ENCODE data around the gene SGTB.
"Not testable (repeated sequence)": the region's sequence is repeated elsewhere in the genome, so short reads cannot be mapped to it uniquely, and the experiment has no call there.

Gene SGTB

DNA sequence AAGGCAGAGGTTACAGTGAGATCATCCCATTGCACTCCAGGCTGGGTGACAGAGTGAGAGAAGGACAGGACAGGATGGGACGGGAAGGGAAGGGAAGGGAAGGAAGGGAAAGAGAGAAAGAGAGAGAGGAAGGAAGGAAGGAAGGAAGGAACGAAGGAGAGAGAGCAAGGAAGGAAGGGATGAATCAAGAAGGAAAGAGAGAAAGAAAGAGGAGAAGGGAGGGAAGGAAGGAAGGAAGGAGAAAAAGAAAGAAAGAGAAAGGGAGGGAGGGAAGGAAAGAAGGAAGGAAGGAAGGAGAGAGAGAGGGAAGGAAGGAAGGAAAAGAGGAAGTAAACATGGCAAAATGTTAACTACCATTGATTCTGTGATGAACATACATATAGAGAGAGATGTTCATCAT lies 28.8 kb downstream of the SGTB start:
- TF ChIP-seq, protein P1, sequence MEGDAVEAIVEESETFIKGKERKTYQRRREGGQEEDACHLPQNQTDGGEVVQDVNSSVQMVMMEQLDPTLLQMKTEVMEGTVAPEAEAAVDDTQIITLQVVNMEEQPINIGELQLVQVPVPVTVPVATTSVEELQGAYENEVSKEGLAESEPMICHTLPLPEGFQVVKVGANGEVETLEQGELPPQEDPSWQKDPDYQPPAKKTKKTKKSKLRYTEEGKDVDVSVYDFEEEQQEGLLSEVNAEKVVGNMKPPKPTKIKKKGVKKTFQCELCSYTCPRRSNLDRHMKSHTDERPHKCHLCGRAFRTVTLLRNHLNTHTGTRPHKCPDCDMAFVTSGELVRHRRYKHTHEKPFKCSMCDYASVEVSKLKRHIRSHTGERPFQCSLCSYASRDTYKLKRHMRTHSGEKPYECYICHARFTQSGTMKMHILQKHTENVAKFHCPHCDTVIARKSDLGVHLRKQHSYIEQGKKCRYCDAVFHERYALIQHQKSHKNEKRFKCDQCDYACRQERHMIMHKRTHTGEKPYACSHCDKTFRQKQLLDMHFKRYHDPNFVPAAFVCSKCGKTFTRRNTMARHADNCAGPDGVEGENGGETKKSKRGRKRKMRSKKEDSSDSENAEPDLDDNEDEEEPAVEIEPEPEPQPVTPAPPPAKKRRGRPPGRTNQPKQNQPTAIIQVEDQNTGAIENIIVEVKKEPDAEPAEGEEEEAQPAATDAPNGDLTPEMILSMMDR (IDR thresholded peaks at IDR 0.05; ENCODE audit: extremely low read depth, insufficient read depth, missing control alignments): no peak
- in situ Hi-C loops (cut with MboI; ENCODE audit: low pct_unique_long_range_greater_than_20kb, low sequenced_read_pairs, unreplicated experiment): no loop called here
- no peak for DNase-seq (ENCODE audit: low spot score)

DNA sequence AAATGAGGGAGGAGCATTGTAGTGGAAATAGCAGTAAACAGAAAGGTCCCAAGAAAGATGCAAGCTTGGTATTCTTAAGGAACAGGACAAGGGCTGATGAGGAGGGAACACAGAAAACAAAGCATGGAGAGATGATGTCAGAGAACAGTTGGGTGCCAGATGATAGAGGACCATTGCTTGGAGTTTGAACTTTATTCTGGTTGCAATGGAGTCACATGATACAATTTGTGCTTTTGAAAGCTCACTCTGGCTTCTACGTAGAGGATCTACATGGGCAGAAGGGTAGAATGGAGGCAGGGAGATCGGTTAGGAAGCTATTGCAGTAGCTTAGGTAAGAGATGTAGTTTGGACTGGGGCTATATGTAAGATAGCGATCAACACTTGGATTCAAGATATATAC lies 39.8 kb downstream of the SGTB start:
- no peak for DNase-seq (ENCODE audit: low spot score)
- in situ Hi-C loops (cut with MboI; ENCODE audit: low pct_unique_long_range_greater_than_20kb, low sequenced_read_pairs, unreplicated experiment): no loop called here
- TF ChIP-seq, protein P1 (IDR thresholded peaks at IDR 0.05; ENCODE audit: extremely low read depth, insufficient read depth, missing control alignments): no peak

DNA sequence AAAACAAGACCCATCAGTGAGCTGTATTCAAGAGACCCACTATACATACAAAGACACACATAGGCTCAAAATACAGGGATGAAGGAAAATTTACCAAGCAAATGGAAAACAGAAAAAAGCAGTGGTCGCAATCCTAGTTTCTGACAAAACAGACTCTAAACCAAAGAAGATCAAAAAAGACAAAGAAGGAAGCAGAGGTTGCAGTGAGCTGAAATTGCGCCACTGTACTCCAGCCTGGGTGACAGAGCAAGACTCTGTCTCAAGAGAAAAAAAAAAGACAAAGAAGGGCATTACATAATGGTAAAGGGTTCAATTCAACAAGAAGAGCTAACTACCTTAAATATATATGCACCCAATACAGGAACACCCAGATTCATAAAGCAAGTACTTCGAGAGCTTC lies 45.9 kb downstream of the SGTB start:
- in situ Hi-C loops (cut with MboI; ENCODE audit: low pct_unique_long_range_greater_than_20kb, low sequenced_read_pairs, unreplicated experiment); DNase-seq (ENCODE audit: low spot score): not testable (repeated sequence)

DNA sequence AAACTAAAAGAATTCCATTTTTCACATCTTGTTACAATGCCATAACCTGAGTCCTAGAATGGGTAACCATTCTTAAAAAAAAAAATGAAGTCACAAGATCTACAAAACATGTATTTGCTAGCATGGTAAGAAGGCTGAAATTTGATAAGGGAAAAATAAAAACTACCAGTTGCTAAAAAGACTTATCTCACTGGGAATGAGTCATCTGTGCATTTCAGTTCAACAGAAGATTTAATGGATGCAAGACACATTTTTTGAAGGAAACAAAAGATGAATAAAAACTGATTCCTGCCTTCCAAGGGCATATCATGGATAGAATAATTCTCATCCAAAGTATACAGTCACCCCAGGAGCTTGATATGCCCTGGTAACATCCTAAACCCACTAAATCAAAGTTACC lies 47.2 kb downstream of the SGTB start:
- TF ChIP-seq, protein P1 (IDR thresholded peaks at IDR 0.05; ENCODE audit: extremely low read depth, insufficient read depth, missing control alignments): no peak
- DNase-seq (ENCODE audit: low spot score): no peak
- in situ Hi-C loops (cut with MboI; ENCODE audit: low pct_unique_long_range_greater_than_20kb, low sequenced_read_pairs, unreplicated experiment): no loop called here

DNA sequence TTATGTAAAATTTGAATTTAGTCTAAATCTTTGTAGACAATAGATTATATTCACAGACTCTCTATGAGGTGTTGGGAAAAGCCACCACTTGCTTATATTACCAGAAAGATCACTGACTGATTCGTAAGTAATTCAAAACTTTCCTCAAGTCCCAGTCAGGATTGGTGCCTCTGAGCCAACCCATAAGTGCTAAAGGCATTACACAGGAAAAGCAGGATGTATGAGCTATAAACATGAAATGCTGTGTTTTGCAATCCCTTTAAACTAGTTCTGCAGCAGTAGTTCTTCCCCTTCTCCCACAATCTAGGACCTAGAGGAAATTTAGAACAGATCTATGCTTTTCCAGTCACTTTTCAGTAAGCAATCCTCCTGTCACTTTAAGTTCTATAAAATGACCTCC lies 49.1 kb downstream of the SGTB start:
- DNase-seq (ENCODE audit: low spot score): no peak
- in situ Hi-C loops (cut with MboI; ENCODE audit: low pct_unique_long_range_greater_than_20kb, low sequenced_read_pairs, unreplicated experiment): no loop called here

DNA sequence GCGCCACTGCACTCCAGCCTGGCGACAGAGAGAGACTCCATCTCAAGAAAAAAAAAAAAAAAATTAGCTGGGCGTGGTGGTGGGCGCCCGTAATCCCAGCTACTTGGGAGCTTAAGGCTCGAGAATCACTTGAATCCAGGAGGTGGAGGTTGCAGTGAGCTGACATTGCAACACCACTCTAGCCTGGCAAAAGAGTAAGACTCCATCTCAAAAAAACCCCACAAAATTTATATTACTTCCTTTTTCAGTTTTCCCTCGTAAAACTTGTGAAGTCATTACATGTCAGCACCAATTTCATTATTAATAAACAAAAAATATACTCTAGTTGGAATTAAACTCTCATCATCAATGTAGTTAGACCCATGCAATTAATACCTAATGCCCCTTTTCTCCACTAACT lies 53.2 kb downstream of the SGTB start:
- in situ Hi-C loops (cut with MboI; ENCODE audit: low pct_unique_long_range_greater_than_20kb, low sequenced_read_pairs, unreplicated experiment): no loop called here
- no peak for DNase-seq (ENCODE audit: low spot score)
- TF ChIP-seq, protein P1 (IDR thresholded peaks at IDR 0.05; ENCODE audit: extremely low read depth, insufficient read depth, missing control alignments): no peak

More for the DNA sequence above, 49.1 kb downstream of the SGTB start:
- TF ChIP-seq, protein P1 (IDR thresholded peaks at IDR 0.05; ENCODE audit: extremely low read depth, insufficient read depth, missing control alignments): no peak

DNA sequence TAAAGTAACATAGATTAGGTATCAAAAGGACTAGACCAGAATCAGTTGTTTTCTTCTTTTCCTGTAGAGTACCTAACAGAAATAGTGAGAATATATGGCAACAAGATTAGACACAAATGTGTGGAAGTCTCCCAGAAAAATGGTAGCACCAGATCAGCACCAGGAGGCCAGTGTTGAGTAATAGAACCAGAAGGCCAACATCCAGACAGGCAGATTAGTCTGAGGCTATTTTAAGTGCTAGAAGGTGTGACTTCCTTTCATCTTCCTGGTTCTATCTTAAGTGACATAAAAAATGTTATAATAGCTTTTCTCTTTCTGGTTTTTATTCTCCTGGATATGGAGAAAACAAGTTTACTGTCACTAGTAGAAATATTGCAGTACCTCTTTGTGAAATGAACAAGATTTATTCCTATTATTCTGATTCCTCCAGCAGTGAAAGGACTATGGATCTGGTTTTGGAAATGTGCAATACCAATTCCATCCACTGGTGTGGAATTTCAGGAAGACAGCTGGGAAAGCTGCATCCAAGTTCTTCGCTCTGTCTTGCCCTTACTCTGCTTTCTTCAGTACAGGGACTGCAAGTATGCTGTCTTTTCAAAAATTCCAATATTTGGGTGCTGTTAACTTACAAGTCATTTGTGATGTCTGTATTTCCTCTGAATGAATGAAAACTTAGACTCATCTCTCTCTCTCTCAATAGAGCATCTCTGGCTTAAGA lies 57.9 kb downstream of the SGTB start:
- TF ChIP-seq, protein P1 (IDR thresholded peaks at IDR 0.05; ENCODE audit: extremely low read depth, insufficient read depth, missing control alignments): no peak
- in situ Hi-C loops (cut with MboI; ENCODE audit: low pct_unique_long_range_greater_than_20kb, low sequenced_read_pairs, unreplicated experiment): no loop called here
- no peak for DNase-seq (ENCODE audit: low spot score)
